Panc1 (cell line): ENCODE data around the gene NCBP2L. TPM values are rescaled to one million over a fixed set of nuclear protein-coding genes. Genes with fewer than 3 reads are reported as not detected.

Source experiments
- ATAC-seq: fragments of 200-7000 bp; cut with Tn5 transposase; 2 replicates; pipeline ENCODE4 v1.9.1; 2020; ENCODE audit warnings: mild to moderate bottlenecking, moderate library complexity
- BruUV-seq: library from RNA; stranded (reverse); fragments of 400-500 nt; replicated peaks from 2 replicates; lab custom pipeline; 2021; lab: Mats Ljungman, UMichigan
- CTCF ChIA-PET: fragments of 300-600 bp; sonication (Branson Sonifier 250); formaldehyde crosslinking; loops from one replicate; lab custom pipeline; 2022; ENCODE audit warnings: antibody characterized with exemption; lab: Charles Lee
- POLR2A ChIA-PET: fragments of 300-600 bp; sonication (Branson Sonifier 250); formaldehyde crosslinking; loops from one replicate; lab custom pipeline; 2022; ENCODE audit warnings: antibody characterized with exemption; lab: Charles Lee
- DNase-seq: peaks from one replicate; pipeline ENCODE4 v3.0.0-alpha.2; 2010; ENCODE audit warnings: low read depth, low spot score
- H3K27ac ChIP-seq: 2 replicates; pipeline ENCODE4 v1.5.1; 2011; ENCODE audit warnings: mild to moderate bottlenecking, low read length, inconsistent platforms
- H3K27me3 ChIP-seq: fragments of 200-500 bp; sonication (Bioruptor generic); 2 replicates; pipeline ENCODE4 v1.6.0; 2014; ENCODE audit warnings: low read length, inconsistent platforms; ENCODE audit not compliant: control insufficient read depth, insufficient read depth
- H3K36me3 ChIP-seq: fragments of 200-500 bp; sonication (Bioruptor generic); 2 replicates; pipeline ENCODE4 v1.5.1; 2014; ENCODE audit warnings: inconsistent platforms, mild to moderate bottlenecking, low read length, moderate library complexity; ENCODE audit not compliant: control insufficient read depth, insufficient read depth
- H3K4me1 ChIP-seq: 2 replicates; pipeline ENCODE4 v1.5.1; 2011; ENCODE audit warnings: inconsistent platforms, mild to moderate bottlenecking, low read length, moderate library complexity; ENCODE audit not compliant: control insufficient read depth, insufficient read depth
- H3K4me3 ChIP-seq, 2 experiments: 2 replicates each; pipeline ENCODE4 v1.5.1; 2011 to 2012; ENCODE audit warnings: low read depth in 2 of 2, low read length in 2 of 2, mild to moderate bottlenecking in 2 of 2, inconsistent platforms in 1 of 2, moderate library complexity in 1 of 2
- H3K9me3 ChIP-seq: fragments of 200-500 bp; sonication (Bioruptor generic); 2 replicates; pipeline ENCODE4 v1.5.1; 2014; ENCODE audit warnings: low read depth, mild to moderate bottlenecking, inconsistent platforms, low read length, moderate library complexity; ENCODE audit not compliant: control insufficient read depth, insufficient read depth
- POLR2AphosphoS5 ChIP-seq: IDR thresholded peaks from 2 replicates; pipeline ENCODE4 v1.6.1; 2012; ENCODE audit warnings: mild to moderate bottlenecking, low read depth, low read length, moderate library complexity
- SIN3A ChIP-seq: IDR thresholded peaks from 2 replicates; pipeline ENCODE4 v1.6.1; 2012; ENCODE audit warnings: low read depth, mild to moderate bottlenecking, low read length, moderate library complexity, borderline replicate concordance; ENCODE audit not compliant: insufficient read depth
- TCF7L2 ChIP-seq: IDR thresholded peaks from 2 replicates; pipeline ENCODE4 v1.6.1; 2011; ENCODE audit warnings: mild to moderate bottlenecking, low read depth, low read length, inconsistent platforms
- in situ Hi-C: cut with HindIII; loops from 2 replicates; pipeline ENCODE4 v1.10.0; 2016; ENCODE audit warnings: low sequenced_read_pairs, low pct_unique_long_range_greater_than_20kb
- intact Hi-C: fragments of 100-400 bp; cut with micrococcal nuclease; formaldehyde crosslinking; loops from one replicate; pipeline ENCODE4 v1.10.0; 2022; ENCODE audit not compliant: unreplicated experiment
- total RNA-seq: library from RNA; stranded (reverse); gene quantifications from one replicate; pipeline ENCODE4 v1.2.1, GENCODE V29; 2021; ENCODE audit not compliant: unreplicated experiment
- TF ChIP-seq, protein P1 (sequence below): fragments of 450-650 bp; IDR thresholded peaks from 2 replicates; pipeline ENCODE4 v1.5.1; 2017; ENCODE audit warnings: mild to moderate bottlenecking
- TF ChIP-seq, protein P2 (sequence below), 2 experiments: IDR thresholded peaks; 2 replicates each; pipeline ENCODE4 v1.6.1; 2011 to 2012; ENCODE audit warnings: low read depth in 2 of 2, control low read depth in 1 of 2, low read length in 1 of 2, mild to moderate bottlenecking in 1 of 2, moderate library complexity in 1 of 2; ENCODE audit not compliant: insufficient read depth in 1 of 2

Gene NCBP2L
- total RNA-seq, 1 experiment from 2014 or later: not detected

DNA sequence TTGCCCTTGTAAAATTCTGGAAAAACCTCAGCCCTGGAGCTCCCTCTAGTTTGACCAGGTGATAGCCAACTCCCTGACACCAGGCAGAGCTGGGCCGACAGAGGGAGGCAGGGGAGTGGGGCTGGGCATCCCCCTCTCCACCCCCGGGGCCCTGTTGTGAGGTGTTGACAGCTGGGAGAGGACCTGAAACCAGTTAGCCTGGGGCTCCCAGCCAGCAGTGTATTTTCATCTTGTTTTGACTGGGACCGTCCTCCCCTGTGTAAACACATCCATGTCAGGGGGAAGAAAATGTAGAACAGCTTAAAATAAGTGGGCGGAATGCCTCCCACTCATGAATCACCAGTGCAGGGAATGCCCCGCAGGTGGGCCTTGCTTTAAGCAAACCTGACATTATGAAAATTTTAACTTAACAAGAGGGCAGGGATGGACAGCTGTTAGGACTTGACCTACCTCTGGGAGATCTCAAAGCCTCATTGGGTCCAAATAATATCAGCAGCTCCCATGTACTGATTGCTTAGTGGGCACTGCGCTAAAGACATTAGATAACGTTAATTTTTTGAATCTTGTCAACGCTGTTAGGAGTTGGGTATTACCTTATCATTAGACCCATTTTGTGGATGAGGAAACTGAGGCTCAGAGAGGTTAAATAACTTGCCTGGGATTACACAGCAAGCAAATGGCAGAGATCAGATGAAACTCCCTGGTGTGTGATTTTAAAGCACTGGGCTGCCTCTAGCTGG is 47.8 kb upstream of the NCBP2L start:
- H3K27ac ChIP-seq: no peak overlapping the region
- no peaks in the 10 kb centered on the region for H3K9me3 ChIP-seq
- TF ChIP-seq TCF7L2 (no peak), SIN3A (no peak), POLR2AphosphoS5 (no peak)
- TF ChIP-seq, protein P1, sequence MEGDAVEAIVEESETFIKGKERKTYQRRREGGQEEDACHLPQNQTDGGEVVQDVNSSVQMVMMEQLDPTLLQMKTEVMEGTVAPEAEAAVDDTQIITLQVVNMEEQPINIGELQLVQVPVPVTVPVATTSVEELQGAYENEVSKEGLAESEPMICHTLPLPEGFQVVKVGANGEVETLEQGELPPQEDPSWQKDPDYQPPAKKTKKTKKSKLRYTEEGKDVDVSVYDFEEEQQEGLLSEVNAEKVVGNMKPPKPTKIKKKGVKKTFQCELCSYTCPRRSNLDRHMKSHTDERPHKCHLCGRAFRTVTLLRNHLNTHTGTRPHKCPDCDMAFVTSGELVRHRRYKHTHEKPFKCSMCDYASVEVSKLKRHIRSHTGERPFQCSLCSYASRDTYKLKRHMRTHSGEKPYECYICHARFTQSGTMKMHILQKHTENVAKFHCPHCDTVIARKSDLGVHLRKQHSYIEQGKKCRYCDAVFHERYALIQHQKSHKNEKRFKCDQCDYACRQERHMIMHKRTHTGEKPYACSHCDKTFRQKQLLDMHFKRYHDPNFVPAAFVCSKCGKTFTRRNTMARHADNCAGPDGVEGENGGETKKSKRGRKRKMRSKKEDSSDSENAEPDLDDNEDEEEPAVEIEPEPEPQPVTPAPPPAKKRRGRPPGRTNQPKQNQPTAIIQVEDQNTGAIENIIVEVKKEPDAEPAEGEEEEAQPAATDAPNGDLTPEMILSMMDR: no peak
- TF ChIP-seq, protein P2, sequence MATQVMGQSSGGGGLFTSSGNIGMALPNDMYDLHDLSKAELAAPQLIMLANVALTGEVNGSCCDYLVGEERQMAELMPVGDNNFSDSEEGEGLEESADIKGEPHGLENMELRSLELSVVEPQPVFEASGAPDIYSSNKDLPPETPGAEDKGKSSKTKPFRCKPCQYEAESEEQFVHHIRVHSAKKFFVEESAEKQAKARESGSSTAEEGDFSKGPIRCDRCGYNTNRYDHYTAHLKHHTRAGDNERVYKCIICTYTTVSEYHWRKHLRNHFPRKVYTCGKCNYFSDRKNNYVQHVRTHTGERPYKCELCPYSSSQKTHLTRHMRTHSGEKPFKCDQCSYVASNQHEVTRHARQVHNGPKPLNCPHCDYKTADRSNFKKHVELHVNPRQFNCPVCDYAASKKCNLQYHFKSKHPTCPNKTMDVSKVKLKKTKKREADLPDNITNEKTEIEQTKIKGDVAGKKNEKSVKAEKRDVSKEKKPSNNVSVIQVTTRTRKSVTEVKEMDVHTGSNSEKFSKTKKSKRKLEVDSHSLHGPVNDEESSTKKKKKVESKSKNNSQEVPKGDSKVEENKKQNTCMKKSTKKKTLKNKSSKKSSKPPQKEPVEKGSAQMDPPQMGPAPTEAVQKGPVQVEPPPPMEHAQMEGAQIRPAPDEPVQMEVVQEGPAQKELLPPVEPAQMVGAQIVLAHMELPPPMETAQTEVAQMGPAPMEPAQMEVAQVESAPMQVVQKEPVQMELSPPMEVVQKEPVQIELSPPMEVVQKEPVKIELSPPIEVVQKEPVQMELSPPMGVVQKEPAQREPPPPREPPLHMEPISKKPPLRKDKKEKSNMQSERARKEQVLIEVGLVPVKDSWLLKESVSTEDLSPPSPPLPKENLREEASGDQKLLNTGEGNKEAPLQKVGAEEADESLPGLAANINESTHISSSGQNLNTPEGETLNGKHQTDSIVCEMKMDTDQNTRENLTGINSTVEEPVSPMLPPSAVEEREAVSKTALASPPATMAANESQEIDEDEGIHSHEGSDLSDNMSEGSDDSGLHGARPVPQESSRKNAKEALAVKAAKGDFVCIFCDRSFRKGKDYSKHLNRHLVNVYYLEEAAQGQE (IDR thresholded peaks at IDR 0.05; ENCODE audit: insufficient read depth in 1 of 2, low read depth in 2 of 2, low read length in 1 of 2): no peak
- intact Hi-C loops: no loop called here
- H3K4me3 ChIP-seq: no peak overlapping the region
- BruUV-seq: no TSS peak
- DNase-seq (no peak), ATAC-seq (no peak)
- peaks cover 8% of the 10 kb centered on the region; the same call in 1 of the 2 replicates for H3K4me1 ChIP-seq
- in situ Hi-C loops: no loop called here
- H3K27me3 ChIP-seq: no peaks in the 10 kb centered on the region
- no peaks in the 10 kb centered on the region for H3K36me3 ChIP-seq
- ChIA-PET POLR2A (interaction anchor here (1.2 kb wide), 1 partner anchor 101 kb away, joined by 3 read pairs; no protein-coding TSS in a partner anchor), CTCF (interaction anchor here (0.6 kb wide), 1 partner anchor 57 kb away, joined by 5 read pairs; no protein-coding TSS in a partner anchor)

DNA sequence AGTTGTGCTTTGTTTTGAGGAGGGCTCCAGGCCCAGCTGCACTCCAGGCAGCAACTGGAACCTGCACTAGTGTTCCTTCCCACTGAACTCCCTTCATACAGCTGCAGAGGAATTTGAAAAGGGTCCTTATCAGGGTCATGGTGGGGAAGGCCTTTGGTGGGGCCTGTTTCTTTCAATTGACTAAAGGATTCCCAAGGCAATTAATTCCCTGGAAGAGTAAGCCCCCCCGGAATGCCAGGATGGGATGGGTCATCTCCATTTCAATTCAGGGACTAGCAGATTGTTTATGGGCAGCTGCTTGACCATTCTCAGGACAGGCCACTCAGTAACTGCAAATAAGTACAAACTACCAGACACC is 47.3 kb upstream of the NCBP2L start:
- ATAC-seq (no peak), DNase-seq (no peak)
- Histone ChIP-seq H3K27me3 (no peaks in the 10 kb centered on the region), H3K27ac (no peak overlapping the region), H3K4me3 (no peak overlapping the region), H3K9me3 (no peaks in the 10 kb centered on the region), H3K4me1 (peaks cover 8% of the 10 kb centered on the region; the same call in 1 of the 2 replicates), H3K36me3 (no peaks in the 10 kb centered on the region)
- in situ Hi-C loops: no loop called here
- TF ChIP-seq TCF7L2 (no peak), SIN3A (no peak), POLR2AphosphoS5 (no peak)
- TF ChIP-seq, protein P1: no peak
- TF ChIP-seq, protein P2 (IDR thresholded peaks at IDR 0.05; ENCODE audit: insufficient read depth in 1 of 2, low read depth in 2 of 2, low read length in 1 of 2): no peak
- BruUV-seq: no TSS peak
- CTCF ChIA-PET: no interaction called here
- POLR2A ChIA-PET: no interaction called here
- intact Hi-C loops: no loop called here
